Spleen (tissue), 11 donors: Measurements from ENCODE around the gene LHFPL3. TPM values are rescaled to one million over a fixed set of nuclear protein-coding genes. Genes with fewer than 3 reads are reported as not detected.

Experiments
- DNase-seq: peaks from one replicate; pipeline ENCODE4 v3.0.0-alpha.2; 2020
- H3K27ac ChIP-seq, 8 donors: fragments of 200-600 bp; sonication (generic) in 7 of 8; 1 replicate in 4 of 8; 2 replicates in 4 of 8; pipeline versions ENCODE4 v1.5.0 to v1.8.0; 2016 to 2021; ENCODE audit warnings: inconsistent platforms in 4 of 8, mild to moderate bottlenecking in 4 of 8, moderate library complexity in 1 of 8
- H3K27me3 ChIP-seq, 7 donors: fragments of 200-600 bp; sonication (generic) in 6 of 7; replicated peaks in 1 of 7; 1 replicate in 4 of 7; 2 replicates in 3 of 7; pipeline versions ENCODE4 v1.5.0 to v1.8.0; 2016 to 2021; ENCODE audit warnings: inconsistent platforms in 3 of 7, mild to moderate bottlenecking in 1 of 7
- H3K36me3 ChIP-seq, 6 donors: fragments of 200-600 bp; sonication (generic) in 5 of 6; 1 replicate in 4 of 6; 2 replicates in 2 of 6; pipeline versions ENCODE4 v1.5.0 to v1.8.0; 2016 to 2021; ENCODE audit warnings: inconsistent platforms in 2 of 6
- H3K4me1 ChIP-seq, 6 donors: fragments of 200-600 bp; sonication (generic) in 5 of 6; 1 replicate in 3 of 6; 2 replicates in 3 of 6; pipeline versions ENCODE4 v1.5.0 to v1.8.0; 2016 to 2021; ENCODE audit warnings: inconsistent platforms in 3 of 6
- H3K4me3 ChIP-seq, 8 donors: fragments of 200-600 bp; sonication (generic) in 7 of 8; 1 replicate in 4 of 8; 2 replicates in 4 of 8; pipeline versions ENCODE4 v1.5.0 to v1.8.0; 2016 to 2021; ENCODE audit warnings: inconsistent platforms in 4 of 8, mild to moderate bottlenecking in 4 of 8, moderate library complexity in 2 of 8
- H3K9me3 ChIP-seq, 8 donors: fragments of 200-600 bp; sonication (generic) in 7 of 8; 1 replicate in 4 of 8; 2 replicates in 4 of 8; pipeline versions ENCODE4 v1.5.0 to v1.8.0; 2016 to 2021; ENCODE audit warnings: inconsistent platforms in 4 of 8
- POLR2A ChIP-seq, 3 donors: fragments of 450-650 bp; IDR thresholded peaks; one replicate each; pipeline ENCODE4 v1.5.1; 2017; ENCODE audit warnings: antibody characterized with exemption in 3 of 3, mild to moderate bottlenecking in 1 of 3
- POLR2AphosphoS5 ChIP-seq, 3 donors: sonication (generic); formaldehyde crosslinking; IDR thresholded peaks; one replicate each; pipeline ENCODE4 v1.5.1; 2017; ENCODE audit warnings: antibody characterized with exemption in 3 of 3
- WGBS, 5 donors: extraction: QIAGEN DNeasy Blood & Tissue Kit in 3 of 5; methylation state at CpG; one replicate each; pipeline versions ENCODE4 v1.1.5 to v1.1.7; 2013 to 2018; 5-methylcytosine and 5-hydroxymethylcytosine counted together
- intact Hi-C: fragments of 100-400 bp; cut with DNase I; formaldehyde crosslinking; loops from one replicate; pipeline ENCODE4 v1.15.0; 2023; ENCODE audit warnings: low total_unique reads
- polyA plus RNA-seq, 3 donors: library from polyadenylated mRNA; stranded (reverse); fragments of 200-250 nt; gene quantifications; one replicate each; pipeline ENCODE4 v1.2.1, GENCODE V29; 2013
- total RNA-seq, 7 donors: library from RNA; depleted of rRNA in 3 of 7; stranded (reverse); fragments of >200 nt in 3 of 7; fragmentation: NEBNext Ultra II Directional in 4 of 7; extraction: Animal tissue kit (Norgen Biotek cat#: 25700) in 4 of 7; gene quantifications; one replicate each; pipeline versions ENCODE4 v1.1.0 to v1.2.1, GENCODE V29; 2016 to 2021
- TF ChIP-seq, protein P1 (sequence below), 11 experiments: fragments of 200-600 bp in 7 of 11; fragments of 450-650 bp in 4 of 11; sonication (generic) in 4 of 11; IDR thresholded peaks in 8 of 11; conservative IDR thresholded peaks in 3 of 11; 1 replicate in 7 of 11; 2 replicates in 4 of 11; pipeline versions ENCODE4 v1.4.0 to v1.8.0; 2016 to 2021; ENCODE audit warnings: antibody characterized with exemption in 11 of 11, inconsistent platforms in 4 of 11, mild to moderate bottlenecking in 1 of 11
- donor health status: healthy with polysubstance abuse.
- donor health status: DM: no; HTN: no; CAD: no; lungs with moderate emphysema.
- donor health status: DM: no; HTN: no; CAD: no.
- donor health status: Bipolar disorder and iron deficiency.
- donor health status: healthy.
- donor health status: DM: no; HTN: no; CAD: no.
- donor health status: DM: yes; HTN: yes; CAD: no.

LHFPL3 gene
- total and polyA plus RNA-seq, 10 donors: 0.07 to 1.0 (median 0.20) TPM; not detected in 3

DNA sequence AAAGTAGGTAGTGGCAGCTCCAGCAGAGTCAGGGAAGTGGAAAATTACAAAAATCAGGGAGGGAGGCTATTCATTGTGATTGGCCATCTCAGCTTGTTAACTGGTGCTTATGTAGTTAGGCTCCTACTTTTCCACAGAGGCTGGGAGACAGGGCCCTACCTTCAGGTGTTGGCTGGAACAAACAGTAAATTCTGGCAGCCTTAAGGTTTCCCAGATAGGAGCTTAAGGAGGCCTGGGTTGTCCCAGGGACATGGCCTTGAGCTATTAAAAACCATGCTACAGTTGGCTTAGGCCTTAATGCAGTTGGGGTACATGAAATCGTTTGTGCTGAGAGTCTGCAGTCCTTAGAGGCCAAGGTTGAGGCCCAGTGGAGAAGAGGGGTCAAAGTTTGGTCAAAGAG, 324.5 kb downstream of the LHFPL3 start:
- no peaks in the 10 kb centered on the region for H3K4me1 ChIP-seq
- 35 to 57% (median 37%) methylated on average over 1 of the region's 1 CpG for WGBS, 5 donors
- intact Hi-C loops: no loop called here
- TF ChIP-seq POLR2AphosphoS5 (IDR thresholded peaks at IDR 0.05) (no peak), POLR2A (IDR thresholded peaks at IDR 0.05) (no peak)
- TF ChIP-seq, protein P1, sequence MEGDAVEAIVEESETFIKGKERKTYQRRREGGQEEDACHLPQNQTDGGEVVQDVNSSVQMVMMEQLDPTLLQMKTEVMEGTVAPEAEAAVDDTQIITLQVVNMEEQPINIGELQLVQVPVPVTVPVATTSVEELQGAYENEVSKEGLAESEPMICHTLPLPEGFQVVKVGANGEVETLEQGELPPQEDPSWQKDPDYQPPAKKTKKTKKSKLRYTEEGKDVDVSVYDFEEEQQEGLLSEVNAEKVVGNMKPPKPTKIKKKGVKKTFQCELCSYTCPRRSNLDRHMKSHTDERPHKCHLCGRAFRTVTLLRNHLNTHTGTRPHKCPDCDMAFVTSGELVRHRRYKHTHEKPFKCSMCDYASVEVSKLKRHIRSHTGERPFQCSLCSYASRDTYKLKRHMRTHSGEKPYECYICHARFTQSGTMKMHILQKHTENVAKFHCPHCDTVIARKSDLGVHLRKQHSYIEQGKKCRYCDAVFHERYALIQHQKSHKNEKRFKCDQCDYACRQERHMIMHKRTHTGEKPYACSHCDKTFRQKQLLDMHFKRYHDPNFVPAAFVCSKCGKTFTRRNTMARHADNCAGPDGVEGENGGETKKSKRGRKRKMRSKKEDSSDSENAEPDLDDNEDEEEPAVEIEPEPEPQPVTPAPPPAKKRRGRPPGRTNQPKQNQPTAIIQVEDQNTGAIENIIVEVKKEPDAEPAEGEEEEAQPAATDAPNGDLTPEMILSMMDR (IDR thresholded peaks at IDR 0.05 in 8 of 11, conservative IDR thresholded peaks at IDR 0.05 in 3 of 11): no peak
- H3K27me3 ChIP-seq: peaks cover 0 to 12% (median 0%) of the 10 kb centered on the region in 7 donors
- no peaks in the 10 kb centered on the region for H3K36me3 ChIP-seq
- H3K27ac ChIP-seq: no peak overlapping the region
- H3K9me3 ChIP-seq: no peaks in the 10 kb centered on the region
- H3K4me3 ChIP-seq: no peak overlapping the region
- no peak for DNase-seq

DNA sequence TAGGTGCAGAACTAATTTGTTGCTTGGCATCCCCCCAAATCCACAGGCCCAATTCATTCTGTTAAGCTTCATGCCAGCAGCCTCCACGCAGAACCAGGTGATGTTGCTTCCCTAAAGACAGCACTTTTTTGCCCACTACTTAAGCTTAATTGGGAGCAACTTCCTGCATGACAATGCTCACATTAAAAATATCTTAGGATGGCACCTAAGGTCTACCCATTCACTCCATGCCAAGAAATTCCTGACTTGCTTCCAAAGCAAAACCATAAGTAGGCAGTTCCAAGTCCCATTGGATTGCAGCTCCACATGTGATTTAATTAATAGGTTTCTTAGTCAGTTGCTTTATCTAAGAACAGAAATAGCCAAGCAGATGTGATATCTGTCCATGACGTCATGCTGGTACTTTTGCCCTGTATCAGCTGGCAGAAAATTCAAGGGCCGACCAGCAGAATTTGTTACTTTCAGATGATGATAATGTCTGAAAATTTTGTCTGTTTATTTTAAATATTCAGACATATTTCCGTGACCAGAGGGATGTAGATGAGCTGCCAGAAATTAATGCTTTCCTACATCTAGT, 325.5 kb downstream of the LHFPL3 start:
- WGBS, 5 donors: 76 to 85% (median 82%) methylated on average over 4 of the region's 4 CpGs
- intact Hi-C loops: no loop called here
- Histone ChIP-seq H3K27ac (no peak overlapping the region), H3K36me3 (no peaks in the 10 kb centered on the region), H3K4me3 (no peak overlapping the region), H3K4me1 (no peaks in the 10 kb centered on the region), H3K27me3 (peaks cover 0 to 4% (median 0%) of the 10 kb centered on the region in 7 donors), H3K9me3 (no peaks in the 10 kb centered on the region)
- TF ChIP-seq, protein P1 (IDR thresholded peaks at IDR 0.05 in 8 of 11, conservative IDR thresholded peaks at IDR 0.05 in 3 of 11): no peak
- TF ChIP-seq POLR2A (IDR thresholded peaks at IDR 0.05) (no peak), POLR2AphosphoS5 (IDR thresholded peaks at IDR 0.05) (no peak)
- DNase-seq: no peak

DNA sequence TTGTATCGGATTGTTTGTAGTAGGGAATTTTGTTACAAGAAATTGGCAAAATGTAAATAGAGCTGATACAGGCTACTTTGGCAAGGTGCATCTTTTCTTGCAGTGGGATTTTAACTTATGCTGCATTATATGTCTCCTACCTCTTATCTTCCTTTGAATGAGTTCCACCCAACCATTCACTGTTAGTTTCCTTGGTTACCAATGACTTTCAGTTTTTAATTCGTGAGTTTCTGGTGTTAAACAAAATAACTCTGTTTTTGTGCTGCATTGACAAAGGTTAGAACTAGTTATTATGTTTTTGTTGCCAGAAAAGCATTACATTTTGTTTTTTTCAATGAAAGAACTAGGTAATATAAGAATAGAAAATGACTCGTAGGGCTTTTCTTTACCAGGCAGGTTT, 327.2 kb downstream of the LHFPL3 start:
- TF ChIP-seq POLR2AphosphoS5 (IDR thresholded peaks at IDR 0.05) (no peak), POLR2A (IDR thresholded peaks at IDR 0.05) (no peak)
- TF ChIP-seq, protein P1 (IDR thresholded peaks at IDR 0.05 in 8 of 11, conservative IDR thresholded peaks at IDR 0.05 in 3 of 11): no peak
- no peak overlapping the region for H3K4me3 ChIP-seq
- intact Hi-C loops: no loop called here
- no peaks in the 10 kb centered on the region for H3K36me3 ChIP-seq
- no peak overlapping the region for H3K27ac ChIP-seq
- H3K9me3 ChIP-seq: no peaks in the 10 kb centered on the region
- whole genome bisulfite sequencing, 5 donors: 71 to 83% (median 75%) methylated on average over 3 of the region's 3 CpGs
- no peaks in the 10 kb centered on the region for H3K4me1 ChIP-seq
- no peak for DNase-seq
- no peaks in the 10 kb centered on the region for H3K27me3 ChIP-seq

DNA sequence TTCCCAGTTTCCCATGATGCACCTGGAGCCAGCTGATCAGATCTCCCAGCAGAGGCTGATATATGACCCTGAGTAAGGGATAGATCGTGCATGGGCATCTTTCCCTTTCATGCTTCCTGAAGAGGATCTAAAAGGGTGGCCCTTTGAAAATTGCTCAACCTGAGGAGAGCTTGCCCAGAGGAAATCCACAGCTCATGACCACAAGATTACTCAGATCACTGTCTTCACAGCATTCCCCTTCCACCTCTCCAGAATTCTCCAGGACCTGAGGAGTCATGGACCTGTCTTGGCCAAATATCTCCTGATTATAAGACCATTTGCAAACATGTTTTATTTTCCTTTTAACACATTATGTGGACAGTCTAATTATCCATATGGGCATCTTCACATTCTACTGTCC, 328.1 kb downstream of the LHFPL3 start:
- WGBS, 5 donors: 36 to 71% (median 52%) methylated on average over 1 of the region's 1 CpG; no CpG with 5 or more reads in 1 of the 5 donors
- Histone ChIP-seq H3K4me1 (no peaks in the 10 kb centered on the region), H3K27me3 (no peaks in the 10 kb centered on the region), H3K36me3 (no peaks in the 10 kb centered on the region), H3K9me3 (no peaks in the 10 kb centered on the region), H3K4me3 (no peak overlapping the region), H3K27ac (no peak overlapping the region)
- intact Hi-C loops: no loop called here
- no peak for DNase-seq
- TF ChIP-seq, protein P1 (IDR thresholded peaks at IDR 0.05 in 8 of 11, conservative IDR thresholded peaks at IDR 0.05 in 3 of 11): no peak
- no peak for TF ChIP-seq POLR2A (IDR thresholded peaks at IDR 0.05)
- TF ChIP-seq POLR2AphosphoS5 (IDR thresholded peaks at IDR 0.05): no peak
